Measurements from ENCODE around the gene CGNL1.

GRCh38 chr15:57477736-57478522, 101.6 kb downstream of the CGNL1 start:
- TF ChIP-seq CTCF (IDR thresholded peaks at IDR 0.05) (no peak), POLR2A (IDR thresholded peaks at IDR 0.05) (no peak), POLR2AphosphoS5 (IDR thresholded peaks at IDR 0.05) (no peak), EP300 (IDR thresholded peaks at IDR 0.05) (no peak)
